Astrocyte (in vitro differentiated cells and primary cell): ENCODE results near the gene TNNC2. TPM values are rescaled to one million over a fixed set of nuclear protein-coding genes. Genes with fewer than 3 reads are reported as not detected.

Experiments used
- DNase-seq: peaks from one replicate; pipeline ENCODE4 v3.0.0-alpha.2; 2010; ENCODE audit warnings: low read depth
- FAIRE-seq: peaks from 2 replicates; lab custom pipeline; 2011; peaks lifted over from hg19 to GRCh38; lab: Jason Lieb, UNC
- H2AFZ ChIP-seq: 2 replicates; pipeline ENCODE4 v1.6.0; 2012; ENCODE audit warnings: low read depth, low read length, inconsistent platforms
- H3K27ac ChIP-seq: 2 replicates; pipeline ENCODE4 v1.5.1; 2011; ENCODE audit warnings: low read depth, low read length, inconsistent platforms
- H3K27me3 ChIP-seq: 2 replicates; pipeline ENCODE4 v1.6.0; 2011; ENCODE audit warnings: low read length, inconsistent platforms; ENCODE audit not compliant: insufficient read depth
- H3K36me3 ChIP-seq: 2 replicates; pipeline ENCODE4 v1.5.1; 2011; ENCODE audit warnings: low read length, inconsistent platforms; ENCODE audit not compliant: insufficient read depth
- H3K4me1 ChIP-seq: 2 replicates; pipeline ENCODE4 v1.5.1; 2011; ENCODE audit warnings: low read length, inconsistent platforms; ENCODE audit not compliant: insufficient read depth
- H3K4me2 ChIP-seq: 2 replicates; pipeline ENCODE4 v1.6.0; 2012; ENCODE audit warnings: low read length, inconsistent platforms
- H3K4me3 ChIP-seq: 2 replicates; pipeline ENCODE4 v1.5.1; 2011; ENCODE audit warnings: low read depth, mild to moderate bottlenecking, low read length, inconsistent platforms; ENCODE audit not compliant: insufficient read depth
- H3K79me2 ChIP-seq: 2 replicates; pipeline ENCODE4 v1.6.0; 2012; ENCODE audit warnings: mild to moderate bottlenecking, low read length, inconsistent platforms; ENCODE audit not compliant: insufficient read depth
- H3K9ac ChIP-seq: 2 replicates; pipeline ENCODE4 v1.6.0; 2012; ENCODE audit warnings: mild to moderate bottlenecking, low read length, inconsistent platforms
- H3K9me3 ChIP-seq: 2 replicates; pipeline ENCODE4 v1.5.1; 2012; ENCODE audit warnings: low read depth, mild to moderate bottlenecking, low read length, inconsistent platforms; ENCODE audit not compliant: insufficient read depth
- H4K20me1 ChIP-seq: 2 replicates; pipeline ENCODE4 v1.6.0; 2012; ENCODE audit warnings: low read length, inconsistent platforms; ENCODE audit not compliant: insufficient read depth
- H3K27ac Mint-ChIP-seq: one replicate; pipeline ENCODE4 v1.8.0; 2021; ENCODE audit warnings: mild to moderate bottlenecking, mixed read lengths; ENCODE audit not compliant: unreplicated experiment
- H3K27me3 Mint-ChIP-seq: one replicate; pipeline ENCODE4 v1.8.0; 2021; ENCODE audit warnings: low read depth, mixed read lengths; ENCODE audit not compliant: unreplicated experiment
- H3K36me3 Mint-ChIP-seq: one replicate; pipeline ENCODE4 v1.8.0; 2021; ENCODE audit warnings: low read depth, mixed read lengths; ENCODE audit not compliant: unreplicated experiment
- H3K4me1 Mint-ChIP-seq: one replicate; pipeline ENCODE4 v1.8.0; 2021; ENCODE audit warnings: low read depth, mixed read lengths; ENCODE audit not compliant: unreplicated experiment
- H3K4me3 Mint-ChIP-seq: one replicate; pipeline ENCODE4 v1.8.0; 2021; ENCODE audit warnings: mild to moderate bottlenecking, moderate library complexity, mixed read lengths; ENCODE audit not compliant: unreplicated experiment
- H3K9me3 Mint-ChIP-seq: one replicate; pipeline ENCODE4 v1.8.0; 2021; ENCODE audit warnings: mild to moderate bottlenecking, mixed read lengths; ENCODE audit not compliant: unreplicated experiment
- CTCF ChIP-seq: IDR thresholded peaks from 2 replicates; pipeline ENCODE4 v1.5.1; 2011; ENCODE audit warnings: low read depth, mild to moderate bottlenecking, inconsistent platforms, low read length, moderate library complexity; ENCODE audit not compliant: insufficient read depth
- EZH2 ChIP-seq: IDR thresholded peaks from 2 replicates; pipeline ENCODE4 v1.6.1; 2012; ENCODE audit warnings: mild to moderate bottlenecking, low read length, inconsistent platforms; ENCODE audit not compliant: insufficient read depth
- total RNA-seq: library from RNA; stranded (reverse); gene quantifications from 2 replicates; pipeline ENCODE4 v1.2.1, GENCODE V29; 2021

TNNC2 gene
- total RNA-seq, 1 donor from 2014 or later: not detected

GRCh38 chr20:45819466-45819865 is 7.6 kb downstream of the TNNC2 start:
- FAIRE-seq: no peak
- Mint-ChIP-seq H3K27ac (peak overlapping the region; percentile 5), H3K36me3 (no peaks in the 10 kb centered on the region)

GRCh38 chr20:45818239-45818638 is 8.9 kb downstream of the TNNC2 start:
- no peaks in the 10 kb centered on the region for H3K36me3 Mint-ChIP-seq
- H3K9ac ChIP-seq: no peak overlapping the region
- H3K4me3 Mint-ChIP-seq: no peak overlapping the region
- peaks cover 9% of the 10 kb centered on the region for H3K4me1 Mint-ChIP-seq
- H3K9me3 Mint-ChIP-seq: no peaks in the 10 kb centered on the region
- peaks cover 22% of the 10 kb centered on the region for H3K79me2 ChIP-seq
- H4K20me1 ChIP-seq: no peaks in the 10 kb centered on the region
- no peaks in the 10 kb centered on the region for H3K36me3 ChIP-seq
- H3K4me3 ChIP-seq: no peak overlapping the region
- peaks cover 6% of the 10 kb centered on the region for H3K4me1 ChIP-seq
- no peak for FAIRE-seq
- H3K4me2 ChIP-seq: no peak overlapping the region
- no peaks in the 10 kb centered on the region for H3K9me3 ChIP-seq
- no peak overlapping the region for H2AFZ ChIP-seq
- no peak overlapping the region for H3K27ac Mint-ChIP-seq
- TF ChIP-seq CTCF (no peak), EZH2 (no peak)
- H3K27me3 ChIP-seq: no peaks in the 10 kb centered on the region
- H3K27me3 Mint-ChIP-seq: peaks cover 5% of the 10 kb centered on the region
- DNase-seq: no peak
- no peak overlapping the region for H3K27ac ChIP-seq

More at GRCh38 chr20:45819466-45819865, 7.6 kb downstream of the TNNC2 start:
- Mint-ChIP-seq H3K27me3 (peaks cover 7% of the 10 kb centered on the region), H3K4me3 (no peak overlapping the region), H3K9me3 (no peaks in the 10 kb centered on the region), H3K4me1 (peaks cover 9% of the 10 kb centered on the region)
- peaks cover 6% of the 10 kb centered on the region for H3K4me1 ChIP-seq
- no peak for TF ChIP-seq EZH2
- TF ChIP-seq CTCF: no peak
- no peaks in the 10 kb centered on the region for H4K20me1 ChIP-seq
- no peak overlapping the region for H3K9ac ChIP-seq
- no peak overlapping the region for H3K27ac ChIP-seq
- H3K4me2 ChIP-seq: no peak overlapping the region
- H3K27me3 ChIP-seq: no peaks in the 10 kb centered on the region
- no peak overlapping the region for H3K4me3 ChIP-seq
- peaks cover 11% of the 10 kb centered on the region for H3K79me2 ChIP-seq
- H3K9me3 ChIP-seq: no peaks in the 10 kb centered on the region
- no peaks in the 10 kb centered on the region for H3K36me3 ChIP-seq
- no peak for DNase-seq
- no peak overlapping the region for H2AFZ ChIP-seq

GRCh38 chr20:45817376-45818194 is 9.5 kb downstream of the TNNC2 start:
- Mint-ChIP-seq H3K4me1 (peaks cover 9% of the 10 kb centered on the region), H3K27ac (peak overlapping the region; percentile 27), H3K36me3 (no peaks in the 10 kb centered on the region), H3K9me3 (no peaks in the 10 kb centered on the region), H3K27me3 (peaks cover 5% of the 10 kb centered on the region), H3K4me3 (peak overlapping the region; percentile 6)
- DNase-seq: peak; percentile 92
- Histone ChIP-seq H4K20me1 (no peaks in the 10 kb centered on the region), H3K79me2 (peaks cover 29% of the 10 kb centered on the region), H3K9me3 (no peaks in the 10 kb centered on the region), H3K9ac (no peak overlapping the region), H3K36me3 (no peaks in the 10 kb centered on the region), H3K4me2 (peak overlapping the region; percentile 32), H3K4me1 (peaks cover 6% of the 10 kb centered on the region), H2AFZ (no peak overlapping the region), H3K27me3 (no peaks in the 10 kb centered on the region), H3K4me3 (no peak overlapping the region), H3K27ac (peak overlapping the region; percentile 32)
- TF ChIP-seq CTCF (no peak), EZH2 (no peak)
- FAIRE-seq: no peak
